Astrocyte of the cerebellum (primary cell): ENCODE results near the gene MYZAP.

Experiments used
- DNase-seq: peaks from one replicate; pipeline ENCODE4 v3.0.0-alpha.2; 2011; ENCODE audit warnings: low read depth
- H3K4me3 ChIP-seq: 2 replicates; pipeline ENCODE4 v1.5.1; 2011; ENCODE audit warnings: mild to moderate bottlenecking, low read depth, low read length, moderate library complexity
- in situ Hi-C: cut with HindIII; loops from 2 replicates; pipeline ENCODE4 v1.10.0; 2017; ENCODE audit warnings: low sequenced_read_pairs
- TF ChIP-seq, protein P1 (sequence below): IDR thresholded peaks from 2 replicates; pipeline ENCODE4 v1.5.1; 2012; ENCODE audit warnings: low read length, low read depth, moderate library complexity, mild to moderate bottlenecking; ENCODE audit errors: missing control alignments

MYZAP gene

DNA sequence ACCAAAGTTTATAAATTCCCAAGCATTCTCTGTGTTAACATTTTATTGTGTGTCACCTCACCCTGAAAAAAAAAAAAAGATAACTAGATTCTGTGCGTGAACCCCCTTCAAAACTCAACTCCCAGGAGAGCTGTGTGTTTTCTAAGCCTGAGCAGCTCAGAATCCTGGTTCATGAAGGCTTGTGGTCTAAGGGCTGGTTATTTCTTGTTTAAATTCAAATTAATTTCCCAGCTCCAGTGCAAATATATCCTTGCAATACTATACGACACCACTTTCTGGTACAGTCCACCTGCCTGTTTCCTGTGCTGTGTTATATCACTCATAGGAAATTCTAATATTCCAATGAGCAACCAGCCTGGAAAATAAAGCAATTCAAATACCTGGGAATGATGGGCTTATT is 23.4 kb upstream of the MYZAP start:
- in situ Hi-C loops = loop anchor here (5.0 kb wide), 1 partner anchor 59 kb away; no protein-coding TSS in a partner anchor
- no peak overlapping the region for H3K4me3 ChIP-seq
- DNase-seq = no peak
- TF ChIP-seq, protein P1, sequence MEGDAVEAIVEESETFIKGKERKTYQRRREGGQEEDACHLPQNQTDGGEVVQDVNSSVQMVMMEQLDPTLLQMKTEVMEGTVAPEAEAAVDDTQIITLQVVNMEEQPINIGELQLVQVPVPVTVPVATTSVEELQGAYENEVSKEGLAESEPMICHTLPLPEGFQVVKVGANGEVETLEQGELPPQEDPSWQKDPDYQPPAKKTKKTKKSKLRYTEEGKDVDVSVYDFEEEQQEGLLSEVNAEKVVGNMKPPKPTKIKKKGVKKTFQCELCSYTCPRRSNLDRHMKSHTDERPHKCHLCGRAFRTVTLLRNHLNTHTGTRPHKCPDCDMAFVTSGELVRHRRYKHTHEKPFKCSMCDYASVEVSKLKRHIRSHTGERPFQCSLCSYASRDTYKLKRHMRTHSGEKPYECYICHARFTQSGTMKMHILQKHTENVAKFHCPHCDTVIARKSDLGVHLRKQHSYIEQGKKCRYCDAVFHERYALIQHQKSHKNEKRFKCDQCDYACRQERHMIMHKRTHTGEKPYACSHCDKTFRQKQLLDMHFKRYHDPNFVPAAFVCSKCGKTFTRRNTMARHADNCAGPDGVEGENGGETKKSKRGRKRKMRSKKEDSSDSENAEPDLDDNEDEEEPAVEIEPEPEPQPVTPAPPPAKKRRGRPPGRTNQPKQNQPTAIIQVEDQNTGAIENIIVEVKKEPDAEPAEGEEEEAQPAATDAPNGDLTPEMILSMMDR = no peak

DNA sequence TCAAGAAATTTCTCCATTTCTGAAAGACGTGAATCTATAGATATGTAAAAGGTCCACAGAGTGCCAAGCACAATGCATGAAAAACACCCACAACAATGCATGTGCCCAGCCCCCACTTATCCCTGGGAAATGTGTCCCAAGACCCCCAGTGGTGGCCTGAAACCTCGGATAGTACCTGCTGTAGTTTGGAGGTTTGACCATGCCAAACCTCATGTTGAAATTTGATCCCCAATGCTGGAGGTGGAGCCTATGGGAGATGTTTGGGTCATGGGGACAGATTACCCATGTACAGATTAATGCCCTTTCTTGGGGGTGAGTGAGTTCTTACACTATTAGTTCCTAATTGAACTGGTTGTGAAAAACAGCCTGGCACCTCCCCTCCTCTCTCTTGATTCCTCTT is 21.4 kb upstream of the MYZAP start:
- TF ChIP-seq, protein P1 = no peak
- no peak overlapping the region for H3K4me3 ChIP-seq
- in situ Hi-C loops = no loop called here
- no peak for DNase-seq

DNA sequence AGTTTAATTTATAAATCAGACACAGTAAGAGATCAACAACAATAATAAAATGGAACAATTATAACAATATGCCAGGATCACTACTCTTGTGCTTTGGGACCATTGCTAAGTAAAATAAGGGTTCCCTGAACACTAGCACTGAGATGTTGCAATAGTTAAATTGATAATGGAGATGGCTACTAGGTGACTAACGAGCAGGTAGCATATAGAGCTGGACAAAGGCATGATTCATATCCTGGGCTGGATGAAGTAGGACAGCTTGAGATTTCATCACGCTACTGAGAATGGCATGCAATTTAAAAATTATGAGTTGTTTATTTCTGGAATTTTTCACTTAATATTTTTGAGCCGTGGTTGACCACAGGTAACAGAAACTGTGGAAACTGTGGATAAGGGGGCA is 20.7 kb upstream of the MYZAP start:
- no peak overlapping the region for H3K4me3 ChIP-seq
- TF ChIP-seq, protein P1 = no peak
- peak; percentile 18 for DNase-seq
- in situ Hi-C loops = no loop called here

DNA sequence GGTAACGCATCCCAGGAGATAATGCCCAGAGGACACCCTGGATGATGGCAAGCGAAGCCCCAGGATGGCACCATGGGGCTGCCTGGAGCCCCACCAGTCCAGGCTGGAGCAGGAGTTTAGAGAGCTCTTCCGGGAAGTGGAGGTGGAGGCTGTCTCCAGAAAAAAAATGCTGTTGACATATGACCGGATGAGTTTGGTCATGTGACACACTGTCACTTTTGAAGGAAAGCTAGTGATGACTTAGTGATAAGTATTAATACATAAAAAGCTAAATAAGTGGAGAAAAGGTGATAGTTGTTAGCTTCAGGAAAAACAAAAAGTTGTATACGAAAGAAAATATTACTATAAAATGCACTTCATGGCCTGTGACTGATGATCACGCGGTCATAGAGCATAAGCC is 20.0 kb upstream of the MYZAP start:
- in situ Hi-C loops = no loop called here
- DNase-seq = no peak
- TF ChIP-seq, protein P1 = no peak
- no peak overlapping the region for H3K4me3 ChIP-seq

DNA sequence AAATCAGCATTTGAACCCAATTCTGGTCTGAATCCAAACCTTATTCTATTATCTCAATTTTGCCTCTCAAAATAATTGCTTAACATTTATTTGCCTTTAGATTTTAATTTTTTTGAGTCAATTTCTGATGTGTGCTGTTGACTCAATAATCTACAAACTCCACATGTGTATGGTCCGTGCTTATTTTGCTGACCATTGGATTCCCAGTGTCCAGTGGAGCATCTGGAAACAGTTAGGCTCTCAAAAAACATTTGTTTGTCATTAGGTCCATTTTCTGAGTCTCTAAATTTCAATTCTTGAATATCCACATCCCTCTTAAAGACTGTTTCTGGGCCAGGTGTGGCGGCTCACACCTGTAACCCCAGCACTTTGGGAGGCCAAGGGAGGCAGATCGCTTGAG is 19.2 kb upstream of the MYZAP start:
- TF ChIP-seq, protein P1 = no peak
- in situ Hi-C loops = no loop called here
- no peak for DNase-seq
- no peak overlapping the region for H3K4me3 ChIP-seq

DNA sequence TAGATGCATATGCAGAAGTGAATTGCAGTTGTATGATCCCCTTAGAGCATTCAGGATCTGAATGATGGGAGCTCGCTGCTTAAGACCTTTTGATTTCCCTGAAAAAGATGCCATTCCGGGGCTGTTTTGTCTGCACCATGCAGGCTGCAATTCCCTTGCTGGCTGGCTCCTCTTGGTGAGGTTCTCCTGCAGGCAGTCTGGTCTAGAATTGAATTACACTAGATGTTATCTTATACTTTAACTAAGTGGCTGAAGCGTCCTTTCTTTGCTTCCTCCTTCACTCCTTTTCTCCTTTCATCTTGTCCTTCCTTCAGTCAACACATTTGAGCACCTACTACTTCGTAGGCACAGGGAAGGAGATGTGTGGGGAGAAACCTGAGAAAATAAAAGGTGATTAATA is 18.6 kb upstream of the MYZAP start:
- in situ Hi-C loops = no loop called here
- H3K4me3 ChIP-seq = no peak overlapping the region
- no peak for DNase-seq
- TF ChIP-seq, protein P1 = no peak

DNA sequence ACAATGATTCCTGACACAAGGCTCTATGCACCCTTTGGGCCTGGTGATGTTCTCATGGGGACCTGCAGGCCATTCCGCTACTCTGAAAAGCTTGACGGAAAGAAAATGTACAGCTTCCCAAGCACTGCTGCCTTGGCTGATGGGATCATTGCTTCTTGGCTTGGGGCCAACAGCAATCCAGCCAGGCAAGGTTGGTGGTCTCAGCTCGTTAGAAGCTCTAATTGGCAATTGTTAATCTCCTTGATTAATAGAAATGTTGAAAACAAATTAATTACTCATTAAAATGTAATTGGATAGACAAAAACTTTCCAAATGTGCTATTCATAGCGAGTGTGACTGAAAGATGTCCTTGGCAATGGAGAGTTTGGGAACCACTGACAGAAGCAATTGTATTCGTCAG is 16.3 kb upstream of the MYZAP start:
- H3K4me3 ChIP-seq = no peak overlapping the region
- TF ChIP-seq, protein P1 = no peak
- DNase-seq = no peak
- in situ Hi-C loops = no loop called here
